ENCODE measurements around the gene GCN1.

- TF ChIP-seq EZH2phosphoT487 (IDR thresholded peaks at IDR 0.05; ENCODE audit: borderline replicate concordance, low read depth, low read length) (no peak), CTCF (conservative IDR thresholded peaks at IDR 0.05; ENCODE audit: low read length) (no peak)
Observed at GRCh38 chr12:120089796-120090195, 104.7 kb downstream of the GCN1 start.

All from OCI-LY7 (cell line).